ENCODE data around the gene CADM1. TPM values are rescaled to one million over a fixed set of nuclear protein-coding genes. Genes with fewer than 3 reads are reported as not detected.

Gene CADM1
- total RNA-seq, 1 experiment from 2014 or later: 12.9 TPM

DNA sequence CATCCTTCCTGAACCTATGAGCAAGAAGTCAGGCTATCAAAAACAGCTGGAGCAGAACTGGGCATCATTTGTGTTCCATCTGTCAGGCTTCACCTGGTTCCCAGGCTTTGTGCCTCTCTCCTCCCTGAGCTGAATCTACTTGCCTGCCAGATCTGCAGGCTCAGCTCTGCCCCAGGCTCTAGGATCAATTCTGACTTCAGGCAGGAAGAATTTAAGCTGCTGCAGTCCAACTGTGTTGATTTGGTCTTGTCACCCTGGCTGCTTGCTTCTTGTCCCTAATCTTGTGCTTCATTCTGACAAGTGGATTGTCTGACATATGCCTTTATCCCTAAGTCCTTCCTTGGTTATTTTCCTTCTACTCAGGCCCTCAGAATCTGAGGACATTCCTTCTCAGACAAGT, 31.6 kb upstream of the CADM1 start:
- H3K9me3 ChIP-seq (ENCODE audit: low read depth, low read length, poor library complexity, severe bottlenecking): no peaks in the 10 kb centered on the region
- TF ChIP-seq EZH2 (IDR thresholded peaks at IDR 0.05; ENCODE audit: borderline replicate concordance, low read depth, low read length, poor library complexity, severe bottlenecking): no peak
- TF ChIP-seq, protein P1, sequence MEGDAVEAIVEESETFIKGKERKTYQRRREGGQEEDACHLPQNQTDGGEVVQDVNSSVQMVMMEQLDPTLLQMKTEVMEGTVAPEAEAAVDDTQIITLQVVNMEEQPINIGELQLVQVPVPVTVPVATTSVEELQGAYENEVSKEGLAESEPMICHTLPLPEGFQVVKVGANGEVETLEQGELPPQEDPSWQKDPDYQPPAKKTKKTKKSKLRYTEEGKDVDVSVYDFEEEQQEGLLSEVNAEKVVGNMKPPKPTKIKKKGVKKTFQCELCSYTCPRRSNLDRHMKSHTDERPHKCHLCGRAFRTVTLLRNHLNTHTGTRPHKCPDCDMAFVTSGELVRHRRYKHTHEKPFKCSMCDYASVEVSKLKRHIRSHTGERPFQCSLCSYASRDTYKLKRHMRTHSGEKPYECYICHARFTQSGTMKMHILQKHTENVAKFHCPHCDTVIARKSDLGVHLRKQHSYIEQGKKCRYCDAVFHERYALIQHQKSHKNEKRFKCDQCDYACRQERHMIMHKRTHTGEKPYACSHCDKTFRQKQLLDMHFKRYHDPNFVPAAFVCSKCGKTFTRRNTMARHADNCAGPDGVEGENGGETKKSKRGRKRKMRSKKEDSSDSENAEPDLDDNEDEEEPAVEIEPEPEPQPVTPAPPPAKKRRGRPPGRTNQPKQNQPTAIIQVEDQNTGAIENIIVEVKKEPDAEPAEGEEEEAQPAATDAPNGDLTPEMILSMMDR (conservative IDR thresholded peaks at IDR 0.05; ENCODE audit: low read depth, low read length): no peak
- no peaks in the 10 kb centered on the region for H3K36me3 ChIP-seq (ENCODE audit: insufficient read depth, low read length, poor library complexity, severe bottlenecking)
- H3K4me1 ChIP-seq (ENCODE audit: insufficient read depth, low read length, poor library complexity, severe bottlenecking): no peaks in the 10 kb centered on the region
- intact Hi-C loops (cut with micrococcal nuclease; ENCODE audit: unreplicated experiment): no loop called here
- ChIA-PET CTCF (no interaction called here), POLR2A (ENCODE audit: low non-redundant PET) (no interaction called here)
- no peaks in the 10 kb centered on the region for H3K27me3 ChIP-seq (replicated peaks; ENCODE audit: insufficient read depth, low read depth, low read length, poor library complexity)
- no TSS peak for BruUV-seq (replicated peaks)
- no peak overlapping the region for H3K27ac ChIP-seq (ENCODE audit: low read depth, low read length, poor library complexity, severe bottlenecking)
- DNase-seq (ENCODE audit: low spot score): no peak
- H3K4me3 ChIP-seq (ENCODE audit: low read depth, low read length, poor library complexity, severe bottlenecking): no peak overlapping the region

DNA sequence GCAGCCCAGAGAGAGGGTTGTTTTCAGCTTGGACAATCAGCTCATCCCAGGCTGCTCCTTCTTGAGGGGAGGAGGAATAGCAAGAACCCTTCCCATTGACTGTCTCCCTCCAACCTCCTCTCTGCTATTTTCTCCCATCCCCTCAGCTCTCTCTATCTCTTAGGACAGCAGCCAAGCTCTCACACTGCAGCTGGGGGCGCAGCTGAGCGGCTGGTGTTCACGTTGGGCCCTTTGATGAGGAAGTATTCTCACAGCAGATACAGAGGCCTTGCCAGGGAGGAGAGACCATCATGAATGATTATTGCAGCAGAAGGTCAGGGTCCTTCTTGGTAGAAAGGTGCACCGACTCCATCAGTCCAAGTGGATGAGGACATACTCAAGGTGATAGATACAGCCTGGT, 26.5 kb upstream of the CADM1 start:
- intact Hi-C loops (cut with micrococcal nuclease; ENCODE audit: unreplicated experiment): no loop called here
- BruUV-seq (replicated peaks): no TSS peak
- Histone ChIP-seq H3K27me3 (replicated peaks; ENCODE audit: insufficient read depth, low read depth, low read length, poor library complexity) (no peaks in the 10 kb centered on the region), H3K27ac (ENCODE audit: low read depth, low read length, poor library complexity, severe bottlenecking) (no peak overlapping the region), H3K9me3 (ENCODE audit: low read depth, low read length, poor library complexity, severe bottlenecking) (no peaks in the 10 kb centered on the region), H3K4me1 (ENCODE audit: insufficient read depth, low read length, poor library complexity, severe bottlenecking) (no peaks in the 10 kb centered on the region), H3K4me3 (ENCODE audit: low read depth, low read length, poor library complexity, severe bottlenecking) (no peak overlapping the region), H3K36me3 (ENCODE audit: insufficient read depth, low read length, poor library complexity, severe bottlenecking) (no peaks in the 10 kb centered on the region)
- ChIA-PET POLR2A (ENCODE audit: low non-redundant PET) (no interaction called here), CTCF (no interaction called here)
- TF ChIP-seq EZH2 (IDR thresholded peaks at IDR 0.05; ENCODE audit: borderline replicate concordance, low read depth, low read length, poor library complexity, severe bottlenecking): no peak
- TF ChIP-seq, protein P1 (conservative IDR thresholded peaks at IDR 0.05; ENCODE audit: low read depth, low read length): 0 out of 2 replicates have a peak, but pooled peaks have one; percentile 30
- DNase-seq (ENCODE audit: low spot score): no peak

DNA sequence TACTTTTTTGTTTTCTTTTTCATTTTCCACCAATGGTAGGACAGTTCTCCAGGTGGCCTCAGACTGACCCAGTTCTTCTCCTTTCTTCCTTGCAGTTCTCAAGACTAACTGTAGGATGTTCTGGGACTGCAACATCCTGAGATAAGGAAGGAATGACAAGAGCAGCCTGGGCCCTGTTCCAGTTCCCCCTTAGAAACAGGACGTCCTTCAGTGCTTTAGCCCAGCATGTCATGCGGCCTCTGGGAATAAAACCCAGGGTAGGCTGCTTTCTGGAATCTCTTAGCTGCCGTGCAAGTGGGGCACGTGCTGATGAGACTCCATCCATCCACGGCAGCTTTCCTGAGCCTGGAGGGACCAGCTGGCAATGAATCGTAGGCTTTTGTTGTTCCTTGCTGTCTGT, 24.0 kb upstream of the CADM1 start:
- no peaks in the 10 kb centered on the region for H3K4me1 ChIP-seq (ENCODE audit: insufficient read depth, low read length, poor library complexity, severe bottlenecking)
- intact Hi-C loops (cut with micrococcal nuclease; ENCODE audit: unreplicated experiment): no loop called here
- no peak overlapping the region for H3K27ac ChIP-seq (ENCODE audit: low read depth, low read length, poor library complexity, severe bottlenecking)
- BruUV-seq (replicated peaks): no TSS peak
- ChIA-PET POLR2A (ENCODE audit: low non-redundant PET) (no interaction called here), CTCF (no interaction called here)
- no peak overlapping the region for H3K4me3 ChIP-seq (ENCODE audit: low read depth, low read length, poor library complexity, severe bottlenecking)
- H3K36me3 ChIP-seq (ENCODE audit: insufficient read depth, low read length, poor library complexity, severe bottlenecking): no peaks in the 10 kb centered on the region
- DNase-seq (ENCODE audit: low spot score): no peak
- H3K27me3 ChIP-seq (replicated peaks; ENCODE audit: insufficient read depth, low read depth, low read length, poor library complexity): no peaks in the 10 kb centered on the region
- H3K9me3 ChIP-seq (ENCODE audit: low read depth, low read length, poor library complexity, severe bottlenecking): no peaks in the 10 kb centered on the region
- TF ChIP-seq, protein P1 (conservative IDR thresholded peaks at IDR 0.05; ENCODE audit: low read depth, low read length): no peak
- TF ChIP-seq EZH2 (IDR thresholded peaks at IDR 0.05; ENCODE audit: borderline replicate concordance, low read depth, low read length, poor library complexity, severe bottlenecking): no peak
